ENCODE measurements around the gene ABL1.
"Not testable (repeated sequence)": the region's sequence is repeated elsewhere in the genome, so short reads cannot be mapped to it uniquely, and the experiment has no call there.

Gene ABL1

DNA sequence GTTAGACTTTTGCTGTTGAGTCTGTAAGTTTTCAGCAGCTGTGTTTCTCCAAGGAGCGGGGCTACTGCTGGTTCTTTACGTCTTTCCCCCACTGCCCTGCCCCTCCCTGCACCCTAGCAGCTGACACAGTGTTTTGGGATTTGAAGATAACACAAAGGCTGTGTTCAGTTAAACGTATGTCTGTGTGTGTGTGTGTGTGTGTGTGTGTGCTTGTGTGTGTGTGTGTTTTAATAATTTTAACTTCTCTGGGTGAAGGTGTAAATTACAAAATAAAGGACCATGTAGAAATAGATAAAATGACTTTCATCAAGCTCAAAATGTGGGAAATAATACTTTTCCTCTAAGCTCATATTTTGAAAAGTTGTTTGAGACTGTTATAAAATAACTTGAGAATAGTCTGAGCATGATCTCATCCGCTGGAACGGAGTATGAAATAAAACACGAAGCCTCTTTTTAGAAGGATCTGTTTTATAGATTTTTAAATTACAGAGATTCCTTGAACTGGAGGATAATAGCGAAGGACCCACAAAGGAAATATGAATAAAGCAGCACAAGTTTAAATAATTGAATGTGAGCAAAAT, 10.9 kb downstream of the ABL1 start:
- peak overlapping the region; percentile 21 for H3K4me3 ChIP-seq (replicated peaks; ENCODE audit: low read depth, low read length)
- no peak for TF ChIP-seq CTCF (IDR thresholded peaks at IDR 0.05; ENCODE audit: low read depth, low read length, missing control alignments)
- DNase-seq (ENCODE audit: extremely low read depth, low read depth): no peak

GRCh38 chr9:130846487-130847305, 11.6 kb downstream of the ABL1 start:
- no peak for DNase-seq (ENCODE audit: extremely low read depth, low read depth)
- H3K4me3 ChIP-seq (replicated peaks; ENCODE audit: low read depth, low read length): peak overlapping the region; percentile 21
- TF ChIP-seq CTCF (IDR thresholded peaks at IDR 0.05; ENCODE audit: low read depth, low read length, missing control alignments): no peak

GRCh38 chr9:130847306-130848217, 12.5 kb downstream of the ABL1 start:
- peak; percentile 96 for DNase-seq (ENCODE audit: extremely low read depth, low read depth)
- no peak overlapping the region for H3K4me3 ChIP-seq (replicated peaks; ENCODE audit: low read depth, low read length)
- TF ChIP-seq CTCF (IDR thresholded peaks at IDR 0.05; ENCODE audit: low read depth, low read length, missing control alignments): peak; percentile 48

GRCh38 chr9:130848514-130848913, 13.5 kb downstream of the ABL1 start:
- not testable (repeated sequence) for DNase-seq (ENCODE audit: extremely low read depth, low read depth); H3K4me3 ChIP-seq (replicated peaks; ENCODE audit: low read depth, low read length)

- TF ChIP-seq CTCF (IDR thresholded peaks at IDR 0.05; ENCODE audit: low read depth, low read length, missing control alignments): no peak
- no peak overlapping the region for H3K4me3 ChIP-seq (replicated peaks; ENCODE audit: low read depth, low read length)
- DNase-seq (ENCODE audit: extremely low read depth, low read depth): no peak
These were observed 14.3 kb downstream of the ABL1 start for GRCh38 chr9:130849356-130849755.

GRCh38 chr9:130852801-130853200, 17.7 kb downstream of the ABL1 start:
- TF ChIP-seq CTCF (IDR thresholded peaks at IDR 0.05; ENCODE audit: low read depth, low read length, missing control alignments): no peak
- no peak overlapping the region for H3K4me3 ChIP-seq (replicated peaks; ENCODE audit: low read depth, low read length)
- no peak for DNase-seq (ENCODE audit: extremely low read depth, low read depth)

DNA sequence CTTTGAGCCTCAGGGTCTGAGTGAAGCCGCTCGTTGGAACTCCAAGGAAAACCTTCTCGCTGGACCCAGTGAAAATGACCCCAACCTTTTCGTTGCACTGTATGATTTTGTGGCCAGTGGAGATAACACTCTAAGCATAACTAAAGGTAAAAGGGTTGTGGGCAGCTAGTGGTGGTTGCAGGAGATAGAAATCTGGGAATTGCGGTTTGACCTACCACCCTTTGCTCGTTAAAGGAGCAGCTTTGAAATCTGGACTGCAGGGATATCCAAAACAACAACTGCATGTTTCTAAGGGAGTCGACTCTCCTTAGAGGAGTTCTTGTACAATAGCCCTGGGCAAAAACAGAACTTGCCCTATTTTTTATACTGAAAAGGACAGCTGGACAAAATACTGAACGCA, 19.0 kb downstream of the ABL1 start:
- DNase-seq (ENCODE audit: extremely low read depth, low read depth): no peak
- TF ChIP-seq CTCF (IDR thresholded peaks at IDR 0.05; ENCODE audit: low read depth, low read length, missing control alignments): no peak
- no peak overlapping the region for H3K4me3 ChIP-seq (replicated peaks; ENCODE audit: low read depth, low read length)
